Endothelial cell of umbilical vein (primary cell): Measurements from ENCODE around the gene KDM5C. TPM values are rescaled to one million over a fixed set of nuclear protein-coding genes. Genes with fewer than 3 reads are reported as not detected.

ENCODE experiments used
- BruUV-seq: library from RNA; stranded (reverse); fragments of 400-500 nt; replicated peaks from 2 replicates; lab custom pipeline; 2021; lab: Mats Ljungman, UMichigan
- CTCF ChIA-PET: fragments of 300-600, 350-600 bp; sonication (Branson Sonifier 250); formaldehyde crosslinking; loops from one replicate; lab custom pipeline; 2021; ENCODE audit warnings: antibody characterized with exemption, inconsistent platforms; lab: Charles Lee
- POLR2A ChIA-PET: fragments of 300-600, 350-600 bp; sonication (Branson Sonifier 250); formaldehyde crosslinking; loops from one replicate; lab custom pipeline; 2021; ENCODE audit warnings: antibody characterized with exemption, inconsistent platforms; lab: Charles Lee
- DNase-seq: peaks from one replicate; pipeline ENCODE4 v3.0.0-alpha.2; 2011; ENCODE audit warnings: low read depth, low spot score
- FAIRE-seq: peaks from 2 replicates; lab custom pipeline; 2011; peaks lifted over from hg19 to GRCh38; lab: Jason Lieb, UNC
- H2AFZ ChIP-seq: 2 replicates; pipeline ENCODE4 v1.6.0; 2012; ENCODE audit warnings: low read depth, low read length, control low read depth, inconsistent platforms
- H3K27ac ChIP-seq: 2 replicates; pipeline ENCODE4 v1.5.1; 2011; ENCODE audit warnings: low read depth, mild to moderate bottlenecking, control low read depth, low read length, moderate library complexity; ENCODE audit not compliant: insufficient read depth
- H3K27me3 ChIP-seq, 2 experiments: 2 replicates each; pipeline versions ENCODE4 v1.6.0 to v1.6.1; 2011; ENCODE audit warnings: low read length in 2 of 2, mixed read lengths in 1 of 2; ENCODE audit not compliant: control insufficient read depth in 2 of 2, insufficient read depth in 2 of 2
- H3K36me3 ChIP-seq, 2 experiments: 2 replicates in 1 of 2; 3 replicates in 1 of 2; pipeline ENCODE4 v1.5.1; 2011; ENCODE audit warnings: low read length in 2 of 2, mild to moderate bottlenecking in 1 of 2, moderate library complexity in 1 of 2; ENCODE audit not compliant: control insufficient read depth in 2 of 2, insufficient read depth in 2 of 2; ENCODE audit errors: extremely low read depth in 1 of 2
- H3K4me1 ChIP-seq: 3 replicates; pipeline ENCODE4 v1.5.1; 2011; ENCODE audit warnings: mild to moderate bottlenecking, low read length; ENCODE audit not compliant: control insufficient read depth, insufficient read depth; ENCODE audit errors: extremely low read depth
- H3K4me2 ChIP-seq: 2 replicates; pipeline ENCODE4 v1.6.1; 2011; ENCODE audit warnings: low read length, control low read depth, mixed read lengths; ENCODE audit not compliant: insufficient read depth
- H3K4me3 ChIP-seq, 3 experiments: fragments of 200-600 bp in 1 of 3; sonication (generic), shearing (Covaris generic) in 1 of 3; replicated peaks in 1 of 3; 2 replicates each; pipeline ENCODE4 v1.5.1; 2011 to 2016; ENCODE audit warnings: control low read depth in 3 of 3, low read length in 3 of 3, mild to moderate bottlenecking in 2 of 3, inconsistent platforms in 1 of 3, low read depth in 1 of 3, moderate library complexity in 1 of 3; ENCODE audit not compliant: insufficient read depth in 1 of 3
- H3K79me2 ChIP-seq: 2 replicates; pipeline ENCODE4 v1.6.0; 2012; ENCODE audit warnings: low read length, inconsistent platforms; ENCODE audit not compliant: control insufficient read depth, insufficient read depth
- H3K9ac ChIP-seq: replicated peaks from 2 replicates; pipeline ENCODE3; 2011; ENCODE audit warnings: low read length, control low read depth; ENCODE audit not compliant: insufficient read depth; ENCODE audit errors: extremely low read depth
- H3K9me1 ChIP-seq: replicated peaks from 3 replicates; pipeline ENCODE4 v1.6.0; 2011; ENCODE audit warnings: mild to moderate bottlenecking, low read length; ENCODE audit not compliant: control insufficient read depth, insufficient read depth; ENCODE audit errors: extremely low read depth
- H3K9me3 ChIP-seq: replicated peaks from 2 replicates; pipeline ENCODE4 v1.5.1; 2012; ENCODE audit warnings: low read length, inconsistent platforms; ENCODE audit not compliant: control insufficient read depth, insufficient read depth
- H4K20me1 ChIP-seq: replicated peaks from 2 replicates; pipeline ENCODE3; 2011; ENCODE audit warnings: mild to moderate bottlenecking, low read length; ENCODE audit not compliant: control insufficient read depth, insufficient read depth; ENCODE audit errors: extremely low read depth
- EZH2 ChIP-seq: IDR thresholded peaks from 2 replicates; pipeline ENCODE4 v1.6.1; 2012; ENCODE audit warnings: borderline replicate concordance, low read depth, mild to moderate bottlenecking, moderate library complexity, low read length, inconsistent platforms; ENCODE audit not compliant: severe bottlenecking
- FOS ChIP-seq: IDR thresholded peaks from 2 replicates; pipeline ENCODE4 v1.6.1; 2011; ENCODE audit warnings: mild to moderate bottlenecking, low read length, moderate library complexity, borderline replicate concordance; ENCODE audit not compliant: insufficient read depth
- GATA2 ChIP-seq: IDR thresholded peaks from 2 replicates; pipeline ENCODE4 v1.7.0; 2011; ENCODE audit warnings: low read depth, mild to moderate bottlenecking, moderate library complexity, mixed read lengths, low read length; ENCODE audit not compliant: insufficient read length, insufficient read depth
- JUN ChIP-seq: IDR thresholded peaks from 2 replicates; pipeline ENCODE4 v1.6.1; 2011; ENCODE audit warnings: borderline replicate concordance, low read depth; ENCODE audit not compliant: insufficient read length, insufficient read depth
- MYC ChIP-seq: IDR thresholded peaks from one replicate; pipeline ENCODE4 v1.6.1; 2011; ENCODE audit warnings: mild to moderate bottlenecking, low read depth, low read length
- POLR2A ChIP-seq: IDR thresholded peaks from 2 replicates; pipeline ENCODE4 v1.6.1; 2012; ENCODE audit warnings: low read depth, mild to moderate bottlenecking, control low read depth, low read length
- POLR2AphosphoS5 ChIP-seq: IDR thresholded peaks from 2 replicates; pipeline ENCODE4 v1.6.1; 2012; ENCODE audit warnings: low read depth, mild to moderate bottlenecking, control low read depth, low read length, moderate library complexity; ENCODE audit not compliant: insufficient read depth
- dilution Hi-C: fragments of 300-500 bp; cut with MboI; formaldehyde crosslinking; loops from one replicate; pipeline ENCODE4 v1.15.0; 2019; ENCODE audit warnings: low sequenced_read_pairs; ENCODE audit not compliant: extremely low pct_ligation_motif_present
- intact Hi-C: fragments of 100-400 bp; cut with micrococcal nuclease; formaldehyde crosslinking; loops from one replicate; pipeline ENCODE4 v1.10.0; 2022
- polyA plus RNA-seq, 4 experiments: library from polyadenylated mRNA; depleted of rRNA in 3 of 4; stranded (reverse) in 3 of 4; unstranded in 1 of 4; fragments of >200 nt; gene quantifications; 2 replicates each; pipeline versions ENCODE4 v1.2.1 to v1.2.3, GENCODE V29; 2011 to 2012; ENCODE audit warnings: missing spikeins in 1 of 4
- total RNA-seq: library from RNA; stranded (reverse); gene quantifications from 2 replicates; pipeline ENCODE4 v1.2.3, GENCODE V29; 2021
- TF ChIP-seq, protein P1 (sequence below): IDR thresholded peaks from 2 replicates; pipeline ENCODE4 v1.6.1; 2011; ENCODE audit not compliant: insufficient read depth, insufficient read length
- TF ChIP-seq, protein P2 (sequence below), 2 donors: IDR thresholded peaks; 1 replicate in 1 of 2; 2 replicates in 1 of 2; pipeline ENCODE4 v1.5.1; 2011; ENCODE audit warnings: low read length in 2 of 2, mild to moderate bottlenecking in 2 of 2, moderate library complexity in 2 of 2, control low read depth in 1 of 2, inconsistent platforms in 1 of 2, low read depth in 1 of 2; ENCODE audit not compliant: insufficient read depth in 1 of 2; ENCODE audit errors: extremely low read depth in 1 of 2

The KDM5C gene
- total and polyA plus RNA-seq, 2 donors (not counting 3 experiments of a cell fraction or from before 2014, with no cell fraction given): 44.7 to 78.7 TPM

DNA sequence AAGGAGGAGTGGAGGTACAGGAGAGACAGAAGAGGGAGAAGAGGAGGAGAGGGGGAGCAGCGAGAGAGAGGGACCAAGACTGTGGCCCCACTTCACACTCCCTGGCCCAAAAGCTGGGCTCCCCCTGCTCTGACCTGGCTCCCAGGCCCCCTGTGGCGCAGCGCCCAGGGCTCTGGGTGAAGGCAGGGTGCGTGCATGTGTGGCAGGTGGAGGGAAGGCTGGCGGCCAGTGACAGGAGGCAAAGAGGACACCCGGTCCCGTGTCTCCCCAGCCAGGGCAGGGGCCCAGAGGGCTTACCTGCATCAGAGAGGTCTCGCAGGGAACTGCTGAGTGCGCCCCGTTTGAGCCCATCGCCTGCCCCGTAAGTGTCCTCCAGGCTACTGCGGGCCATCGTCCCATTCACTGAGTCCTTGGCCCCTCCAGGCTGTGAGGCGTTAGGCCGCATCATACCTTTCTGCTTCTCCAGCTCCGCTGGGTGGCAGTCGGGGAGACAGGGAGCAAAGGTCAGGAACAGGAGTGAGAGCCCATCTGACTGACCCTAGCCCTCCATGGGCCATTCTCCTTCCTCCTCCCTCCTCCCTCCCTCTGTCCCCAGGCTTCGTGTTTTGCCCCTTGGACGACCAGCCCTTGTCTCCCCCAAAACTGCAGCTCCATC lies 11.1 kb upstream of the KDM5C start:
- ChIA-PET CTCF (no interaction called here), POLR2A (no interaction called here)
- Histone ChIP-seq H3K4me2 (no peak overlapping the region), H3K9me1 (no peaks in the 10 kb centered on the region), H3K4me3 (no peak overlapping the region), H3K4me1 (no peaks in the 10 kb centered on the region), H3K36me3 (peaks cover 0 to 2% of the 10 kb centered on the region in 2 experiments), H3K9me3 (no peaks in the 10 kb centered on the region), H3K27me3 (no peaks in the 10 kb centered on the region), H4K20me1 (no peaks in the 10 kb centered on the region), H3K27ac (no peak overlapping the region), H2AFZ (no peak overlapping the region), H3K79me2 (no peaks in the 10 kb centered on the region), H3K9ac (no peak overlapping the region)
- dilution Hi-C loops: no loop called here
- DNase-seq (no peak), FAIRE-seq (no peak)
- BruUV-seq: no TSS peak
- intact Hi-C loops: no loop called here
- no peak for TF ChIP-seq POLR2AphosphoS5
- TF ChIP-seq FOS: no peak
- no peak for TF ChIP-seq POLR2A
- TF ChIP-seq GATA2: no peak
- TF ChIP-seq JUN: no peak
- no peak for TF ChIP-seq MYC
- TF ChIP-seq EZH2: no peak
- TF ChIP-seq, protein P1, sequence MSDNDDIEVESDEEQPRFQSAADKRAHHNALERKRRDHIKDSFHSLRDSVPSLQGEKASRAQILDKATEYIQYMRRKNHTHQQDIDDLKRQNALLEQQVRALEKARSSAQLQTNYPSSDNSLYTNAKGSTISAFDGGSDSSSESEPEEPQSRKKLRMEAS: no peak
- TF ChIP-seq, protein P2, sequence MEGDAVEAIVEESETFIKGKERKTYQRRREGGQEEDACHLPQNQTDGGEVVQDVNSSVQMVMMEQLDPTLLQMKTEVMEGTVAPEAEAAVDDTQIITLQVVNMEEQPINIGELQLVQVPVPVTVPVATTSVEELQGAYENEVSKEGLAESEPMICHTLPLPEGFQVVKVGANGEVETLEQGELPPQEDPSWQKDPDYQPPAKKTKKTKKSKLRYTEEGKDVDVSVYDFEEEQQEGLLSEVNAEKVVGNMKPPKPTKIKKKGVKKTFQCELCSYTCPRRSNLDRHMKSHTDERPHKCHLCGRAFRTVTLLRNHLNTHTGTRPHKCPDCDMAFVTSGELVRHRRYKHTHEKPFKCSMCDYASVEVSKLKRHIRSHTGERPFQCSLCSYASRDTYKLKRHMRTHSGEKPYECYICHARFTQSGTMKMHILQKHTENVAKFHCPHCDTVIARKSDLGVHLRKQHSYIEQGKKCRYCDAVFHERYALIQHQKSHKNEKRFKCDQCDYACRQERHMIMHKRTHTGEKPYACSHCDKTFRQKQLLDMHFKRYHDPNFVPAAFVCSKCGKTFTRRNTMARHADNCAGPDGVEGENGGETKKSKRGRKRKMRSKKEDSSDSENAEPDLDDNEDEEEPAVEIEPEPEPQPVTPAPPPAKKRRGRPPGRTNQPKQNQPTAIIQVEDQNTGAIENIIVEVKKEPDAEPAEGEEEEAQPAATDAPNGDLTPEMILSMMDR (IDR thresholded peaks at IDR 0.05; ENCODE audit: extremely low read depth in 1 of 2, insufficient read depth in 1 of 2, low read depth in 1 of 2, low read length in 2 of 2): no peak
